Gastroesophageal sphincter (tissue), 3 donors: ENCODE results near the gene BUD31.

Experiments used
- CTCF ChIP-seq, 4 experiments: fragments of 200-600 bp in 2 of 4; fragments of 450-650 bp in 2 of 4; sonication (generic) in 1 of 4; IDR thresholded peaks; one replicate each; pipeline ENCODE4 v1.5.1; 2017 to 2019; ENCODE audit warnings: antibody characterized with exemption in 4 of 4, mild to moderate bottlenecking in 2 of 4, moderate library complexity in 2 of 4
- EP300 ChIP-seq: sonication (generic); formaldehyde crosslinking; IDR thresholded peaks from one replicate; pipeline ENCODE4 v1.6.1; 2017; ENCODE audit warnings: antibody characterized with exemption, mild to moderate bottlenecking
- POLR2A ChIP-seq, 2 donors: fragments of 450-650 bp; IDR thresholded peaks; one replicate each; pipeline ENCODE4 v1.6.1; 2017; ENCODE audit warnings: antibody characterized with exemption in 2 of 2, mild to moderate bottlenecking in 2 of 2, moderate library complexity in 1 of 2
- POLR2AphosphoS5 ChIP-seq: sonication (generic); formaldehyde crosslinking; IDR thresholded peaks from one replicate; pipeline ENCODE4 v1.6.1; 2017; ENCODE audit warnings: antibody characterized with exemption

- TF ChIP-seq CTCF (IDR thresholded peaks at IDR 0.05) (no peak), POLR2A (IDR thresholded peaks at IDR 0.05) (no peak), POLR2AphosphoS5 (no peak), EP300 (no peak)
Observed at GRCh38 chr7:99384523-99384922, 24.2 kb upstream of the BUD31 start.
